ENCODE data around the gene GJB1.
"Not testable (repeated sequence)": the region's sequence is repeated elsewhere in the genome, so short reads cannot be mapped to it uniquely, and the experiment has no call there.

GJB1 gene

DNA sequence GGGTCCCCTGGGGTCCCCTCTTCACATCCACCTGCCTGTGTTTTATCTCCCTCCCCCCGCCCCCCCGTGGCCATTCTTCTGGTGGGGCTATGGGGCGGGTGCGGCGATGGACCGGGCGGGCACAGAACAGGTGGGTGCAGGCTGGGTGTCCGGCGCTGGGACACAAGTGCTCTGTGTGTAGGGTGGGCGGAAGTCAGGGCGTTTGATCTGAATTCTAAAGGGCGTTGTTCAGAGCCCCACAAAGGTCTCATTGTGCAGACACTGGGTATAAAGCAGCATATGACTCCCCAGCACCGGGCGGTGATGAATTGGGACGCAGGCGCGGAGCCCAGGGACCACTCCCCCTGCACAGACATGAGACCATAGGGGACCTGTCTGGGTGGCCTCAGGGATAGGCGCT is at the start of gene GJB1:
TSS of gene GJB1 (plus strand) at position 296 of the 400 bp plus-strand sequence. CDS start 484 bp downstream, outside the sequence.
- DNase-seq, result no peak

- DNase-seq, result peak; percentile 1
Measured at GRCh38 chrX:71173440-71173839, 49.6 kb upstream of the GJB1 start.

GRCh38 chrX:71174795-71175194 is 48.2 kb upstream of the GJB1 start:
- DNase-seq, result no peak

DNA sequence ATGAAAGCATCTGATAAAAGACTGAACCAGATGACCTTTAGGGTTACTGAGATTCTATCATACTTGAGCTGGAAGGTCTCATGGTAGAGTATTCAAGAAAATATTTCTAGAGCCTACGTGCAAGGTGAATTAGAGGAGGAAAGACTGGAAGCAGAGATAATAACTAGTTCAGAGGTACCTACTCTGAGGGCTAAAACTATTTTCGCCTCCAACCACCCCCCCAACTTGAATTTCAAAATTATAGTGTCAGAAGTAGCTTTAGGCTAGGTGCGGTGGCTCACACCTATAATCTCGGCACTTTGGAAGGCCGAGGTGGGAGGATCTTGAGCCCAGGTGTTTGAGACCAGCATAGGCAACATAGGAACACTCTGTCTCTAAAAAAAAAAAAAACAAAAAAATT is 47.5 kb upstream of the GJB1 start:
- DNase-seq, result no peak

DNA sequence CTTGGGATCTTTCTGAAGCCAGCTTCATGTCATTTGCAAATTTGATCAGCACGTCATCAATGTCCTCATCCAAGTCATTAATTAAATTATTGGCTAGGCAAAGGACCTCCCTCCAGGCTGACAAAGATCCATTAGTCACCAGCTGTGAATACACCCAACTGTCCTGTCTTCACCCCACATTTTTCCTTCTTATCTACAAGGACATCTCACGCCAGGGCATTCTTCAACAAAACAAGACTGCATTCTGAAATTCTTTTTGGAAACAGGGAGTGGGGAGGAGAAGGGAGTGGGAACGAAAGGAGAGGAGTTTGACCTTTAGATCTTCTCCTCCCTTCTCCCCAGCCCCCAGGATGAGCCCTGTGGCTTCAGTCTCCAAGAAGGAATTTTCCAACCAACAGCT is 45.7 kb upstream of the GJB1 start:
- no peak for DNase-seq

DNA sequence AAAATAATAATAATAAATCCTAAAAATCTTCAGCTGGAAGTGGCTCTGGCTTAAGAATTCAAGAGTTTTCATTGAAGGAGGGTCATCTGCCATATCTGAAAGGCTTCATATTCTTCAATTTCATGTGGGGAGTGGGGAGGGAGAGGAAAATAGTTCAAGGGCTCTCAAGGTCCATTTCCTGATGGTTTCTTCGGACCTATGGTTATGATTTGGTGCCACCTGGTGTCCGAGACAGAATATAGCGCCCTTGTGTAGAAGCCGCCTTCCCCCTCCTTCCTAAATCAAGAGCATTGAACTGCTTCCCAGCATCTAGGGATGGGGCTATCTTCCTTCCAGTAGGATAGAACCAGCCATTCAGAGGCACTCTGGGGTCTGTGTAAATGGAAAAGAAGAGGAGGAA is 44.1 kb upstream of the GJB1 start:
- DNase-seq, result peak; percentile 51

- not testable (repeated sequence) for DNase-seq
Measured at GRCh38 chrX:71180579-71181265, 42.3 kb upstream of the GJB1 start.

DNA sequence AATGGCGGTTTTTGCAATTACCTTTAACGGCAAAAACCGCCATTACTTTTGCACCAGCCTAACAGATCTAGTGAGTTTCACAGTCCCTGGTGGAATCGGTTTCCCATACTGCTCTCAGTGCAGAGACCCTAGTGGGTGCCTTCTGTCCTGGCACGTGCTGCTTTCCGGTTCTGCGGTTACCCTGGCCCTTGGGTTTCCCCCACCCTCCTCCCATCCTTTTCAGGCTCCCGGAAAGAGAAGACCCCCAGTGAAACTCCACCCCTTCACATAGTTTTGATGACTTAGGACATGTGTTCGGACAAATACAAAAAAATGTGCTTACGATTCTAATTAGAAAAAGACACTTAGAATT is 41.5 kb upstream of the GJB1 start:
- peak; percentile 9 for DNase-seq

GRCh38 chrX:71181910-71182799 is 40.9 kb upstream of the GJB1 start:
- peak; percentile 95 for DNase-seq

DNA sequence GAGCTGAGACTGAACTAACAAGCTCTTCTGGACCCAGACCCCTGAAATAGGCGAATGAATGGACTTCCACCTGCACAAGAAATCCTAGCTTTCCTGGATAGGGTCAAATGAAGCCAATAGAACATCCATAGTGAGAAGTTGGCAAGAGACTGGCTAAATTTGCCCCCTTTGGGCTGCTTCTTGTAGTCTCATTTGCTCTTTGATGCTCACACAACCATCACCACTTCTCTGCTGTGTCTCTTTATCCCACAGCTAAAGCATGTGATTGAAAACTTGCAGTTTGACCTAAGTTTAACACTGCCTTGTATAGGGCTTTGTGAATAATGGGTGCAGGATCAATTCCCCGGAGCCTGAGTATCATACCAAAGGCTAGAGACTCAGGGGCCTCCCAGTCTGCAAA is 40.2 kb upstream of the GJB1 start:
- DNase-seq, result no peak

- no peak for DNase-seq
Measured at GRCh38 chrX:71183341-71183740, 39.7 kb upstream of the GJB1 start.

DNA sequence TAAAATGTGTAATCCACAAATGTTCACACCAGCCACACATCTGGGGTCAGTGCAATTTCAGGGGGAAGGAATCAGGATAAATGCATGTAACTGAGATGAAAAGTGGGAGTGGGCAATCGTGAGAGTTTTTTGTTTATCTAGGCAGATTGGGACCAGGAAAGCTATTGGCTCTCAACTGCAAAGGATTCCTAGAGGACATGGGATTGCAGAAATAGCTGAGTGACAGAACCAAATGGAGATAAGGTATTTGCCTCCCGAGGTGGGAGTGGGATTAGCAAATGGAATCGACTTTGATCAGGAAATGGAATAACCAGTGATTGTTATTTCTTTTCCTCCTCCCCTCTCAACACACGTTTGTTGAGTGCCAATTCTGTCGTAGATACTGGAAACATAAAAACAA is 38.9 kb upstream of the GJB1 start:
- DNase-seq, result no peak

DNA sequence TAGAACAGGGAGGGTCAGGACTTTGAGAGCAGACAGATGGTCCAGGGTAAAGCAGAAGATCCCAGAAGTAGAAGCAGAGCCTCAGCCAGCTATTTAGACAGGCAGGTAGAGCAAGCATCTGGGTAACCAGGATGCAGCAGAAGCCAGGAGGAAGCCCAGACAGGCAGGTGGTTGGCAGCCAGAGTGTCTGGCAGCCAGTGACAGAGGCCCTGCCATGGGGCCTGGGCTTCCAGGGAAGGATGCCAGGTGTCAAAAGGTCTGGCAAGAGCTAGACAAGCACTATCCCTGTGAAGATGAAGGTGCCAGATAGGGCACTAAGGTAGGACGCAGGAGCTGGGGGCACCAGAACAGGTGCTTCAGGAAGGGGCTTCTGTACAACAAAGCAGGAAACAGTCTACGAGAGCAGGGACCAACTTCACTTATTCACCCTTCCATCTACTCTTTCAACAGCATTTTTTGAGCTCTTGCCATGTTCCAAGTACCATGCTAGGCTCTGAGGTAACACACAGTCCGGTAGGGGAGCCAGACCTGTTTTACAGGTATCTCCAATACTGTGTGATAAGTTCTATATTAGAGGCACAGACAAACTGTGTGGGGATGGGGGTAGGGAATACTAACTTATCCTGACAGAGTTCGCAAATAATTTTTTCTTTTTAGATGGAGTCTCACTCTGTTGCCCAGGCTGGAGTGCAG is 38.1 kb upstream of the GJB1 start:
- DNase-seq, result no peak

DNA sequence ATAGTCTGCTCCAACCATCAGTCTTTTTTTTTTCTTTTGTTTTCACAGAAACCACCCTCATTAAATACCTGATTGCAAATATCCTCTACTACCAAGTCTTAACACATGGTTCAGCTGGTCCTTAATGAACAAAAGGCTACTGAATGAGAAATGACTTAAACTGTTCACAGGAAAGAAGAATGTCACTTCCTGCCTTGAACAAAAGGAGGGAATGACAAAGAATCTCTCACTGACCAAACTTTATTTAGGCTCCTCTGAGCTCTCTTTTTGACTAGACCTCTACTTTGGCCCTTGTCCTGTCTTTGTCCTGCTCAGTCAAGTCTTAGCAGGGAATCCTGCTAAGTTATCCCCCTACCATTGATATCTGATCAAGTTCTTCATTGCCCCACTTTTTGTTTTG is 31.8 kb upstream of the GJB1 start:
- DNase-seq, result no peak

GRCh38 chrX:71195964-71196649 is 26.9 kb upstream of the GJB1 start:
- DNase-seq, result peak; percentile 8

GRCh38 chrX:71198066-71198465 is 25.0 kb upstream of the GJB1 start:
- DNase-seq, result peak; percentile 70

DNA sequence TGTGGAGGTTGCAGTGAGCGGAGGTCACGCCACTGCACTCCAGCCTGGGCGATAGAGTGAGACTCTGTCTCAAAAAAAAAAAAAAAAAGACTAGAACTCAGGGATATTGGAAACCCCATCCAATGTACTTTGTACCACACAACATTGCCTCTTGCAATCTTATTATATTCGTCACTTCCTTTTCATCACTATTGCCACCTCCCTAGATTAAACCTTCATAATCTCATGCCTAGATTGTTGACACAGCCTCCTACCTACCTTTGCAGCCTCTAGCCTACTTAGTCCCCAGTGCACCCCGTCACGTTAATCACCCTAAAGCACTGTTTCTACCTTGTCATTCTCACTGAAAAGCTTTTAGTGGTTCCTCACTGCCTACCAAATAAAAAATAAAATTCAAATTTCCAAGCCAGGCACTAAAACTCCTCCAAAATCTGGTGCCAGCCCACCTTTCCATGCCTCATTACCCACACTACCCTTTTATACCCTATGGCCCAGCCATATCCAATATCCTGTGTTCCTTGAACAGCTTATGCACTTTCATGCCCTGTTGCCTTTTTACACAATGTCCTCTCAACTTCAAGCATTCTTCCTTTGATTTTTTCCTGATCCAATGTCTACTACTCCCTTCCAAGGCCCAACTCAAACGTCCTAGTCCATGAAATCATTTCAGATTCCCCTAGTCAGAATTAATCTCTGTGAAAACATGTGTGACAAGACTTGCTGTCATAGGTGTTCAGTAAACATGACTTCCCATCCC is 23.6 kb upstream of the GJB1 start:
- no peak for DNase-seq

GRCh38 chrX:71210816-71211215 is 12.2 kb upstream of the GJB1 start:
- DNase-seq, result no peak

DNA sequence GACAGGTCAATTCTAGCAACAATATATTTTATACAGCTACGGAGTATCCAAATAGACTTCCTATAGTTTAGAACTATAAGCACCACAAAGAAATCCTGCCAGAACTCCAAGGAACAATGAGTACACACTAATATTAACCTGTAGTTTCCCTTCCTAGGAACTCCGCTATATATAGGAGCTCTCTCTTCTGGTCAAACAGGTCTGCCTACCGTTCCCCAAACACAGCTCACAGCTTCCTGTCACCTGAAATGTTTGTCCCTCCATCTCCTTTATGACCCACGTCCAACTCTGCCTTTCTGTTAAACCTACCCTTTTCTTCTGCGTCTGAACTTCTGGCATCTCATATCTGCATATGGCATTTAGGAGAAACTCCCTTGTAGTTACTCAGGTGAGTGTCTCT is 10.5 kb upstream of the GJB1 start:
- no peak for DNase-seq

DNA sequence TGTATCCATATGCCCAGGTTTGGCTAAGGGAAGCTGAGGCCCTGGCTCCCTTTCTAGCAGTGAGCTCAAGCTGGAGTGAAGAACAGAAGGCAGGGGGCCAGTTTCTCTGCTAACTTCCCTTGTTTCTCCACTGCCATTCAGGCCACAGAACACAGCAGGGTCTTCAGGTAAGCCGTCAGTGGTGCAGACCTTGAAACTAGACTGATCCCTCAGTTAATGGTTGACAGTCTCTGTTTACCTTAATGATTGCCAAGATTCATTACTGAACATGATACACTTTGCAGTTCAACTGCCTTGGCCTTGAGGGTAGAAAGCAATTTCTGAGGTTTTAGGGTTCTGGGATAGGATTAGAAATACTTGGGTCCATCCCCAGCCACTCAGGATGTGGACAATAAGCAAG is 8.9 kb upstream of the GJB1 start:
- DNase-seq, result no peak

- DNase-seq, result no peak
Measured at GRCh38 chrX:71214604-71215337, 8.3 kb upstream of the GJB1 start.

Data from inflammatory macrophage treated with lipopolysaccharide for 4 hours (primary cell).